GM18526 (cell line): ENCODE data around the gene UGT1A9.

ENCODE experiments used
- POLR2A ChIP-seq: IDR thresholded peaks from 3 replicates; pipeline ENCODE4 v1.6.1; 2011; ENCODE audit not compliant: insufficient read length; ENCODE audit errors: extremely low read depth

UGT1A9 gene

DNA sequence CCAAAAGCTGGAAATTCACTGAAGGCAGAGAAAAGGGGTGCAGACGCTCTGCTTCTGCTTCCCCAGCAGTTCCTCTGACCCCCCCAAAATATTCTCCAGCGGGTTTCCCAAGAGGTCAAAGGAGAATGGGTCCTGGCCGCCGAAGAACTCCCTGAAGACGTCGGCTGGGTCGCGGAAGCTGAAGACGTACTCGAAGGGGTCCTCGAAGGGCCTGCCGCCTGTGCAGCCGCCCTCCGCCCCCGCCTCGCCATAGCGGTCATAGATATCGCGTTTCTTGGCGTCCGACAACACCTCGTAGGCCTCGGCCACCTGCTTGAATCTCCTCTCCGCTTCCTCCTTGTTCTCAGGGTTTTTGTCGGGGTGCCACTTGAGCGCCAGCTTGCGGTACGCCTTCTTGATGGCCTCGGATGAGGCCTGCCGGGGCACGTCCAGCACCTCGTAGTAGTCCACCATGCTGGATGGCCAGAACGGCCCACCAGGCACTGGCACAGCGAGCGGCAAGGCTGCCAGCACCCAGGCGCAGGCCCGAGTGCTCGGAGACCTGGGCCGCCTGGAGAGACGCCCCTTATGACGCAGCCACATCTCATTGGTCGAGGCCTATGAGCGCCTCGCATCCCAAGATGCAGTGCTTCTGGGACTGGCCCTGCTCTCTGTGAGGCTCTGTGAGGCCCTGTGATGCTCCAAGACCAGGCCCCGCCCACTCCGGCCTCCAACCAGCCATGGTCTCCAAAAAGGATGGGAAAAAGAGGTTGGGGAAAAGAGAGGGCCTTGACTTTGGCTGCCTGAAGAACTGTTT lies 72.0 kb downstream of the UGT1A9 start:
- TF ChIP-seq POLR2A, result no peak

GRCh38 chr2:233745073-233745755 lies 73.5 kb downstream of the UGT1A9 start:
- no peak for TF ChIP-seq POLR2A

- no peak for TF ChIP-seq POLR2A
Observed at GRCh38 chr2:233746475-233747282, 75.0 kb downstream of the UGT1A9 start.

DNA sequence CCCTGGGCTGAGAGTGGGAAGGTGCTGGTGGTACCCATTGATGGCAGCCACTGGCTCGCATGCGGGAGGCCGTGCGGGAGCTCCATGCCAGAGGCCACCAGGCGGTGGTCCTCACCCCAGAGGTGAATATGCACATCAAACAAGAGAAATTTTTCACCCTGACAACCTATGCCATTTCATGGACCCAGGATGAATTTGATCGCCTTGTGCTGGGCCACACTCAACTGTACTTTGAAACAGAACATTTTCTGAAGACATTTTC lies 75.5 kb downstream of the UGT1A9 start:
- no peak for TF ChIP-seq POLR2A

- TF ChIP-seq POLR2A, result no peak
Observed at GRCh38 chr2:233754872-233755611, 83.3 kb downstream of the UGT1A9 start.

DNA sequence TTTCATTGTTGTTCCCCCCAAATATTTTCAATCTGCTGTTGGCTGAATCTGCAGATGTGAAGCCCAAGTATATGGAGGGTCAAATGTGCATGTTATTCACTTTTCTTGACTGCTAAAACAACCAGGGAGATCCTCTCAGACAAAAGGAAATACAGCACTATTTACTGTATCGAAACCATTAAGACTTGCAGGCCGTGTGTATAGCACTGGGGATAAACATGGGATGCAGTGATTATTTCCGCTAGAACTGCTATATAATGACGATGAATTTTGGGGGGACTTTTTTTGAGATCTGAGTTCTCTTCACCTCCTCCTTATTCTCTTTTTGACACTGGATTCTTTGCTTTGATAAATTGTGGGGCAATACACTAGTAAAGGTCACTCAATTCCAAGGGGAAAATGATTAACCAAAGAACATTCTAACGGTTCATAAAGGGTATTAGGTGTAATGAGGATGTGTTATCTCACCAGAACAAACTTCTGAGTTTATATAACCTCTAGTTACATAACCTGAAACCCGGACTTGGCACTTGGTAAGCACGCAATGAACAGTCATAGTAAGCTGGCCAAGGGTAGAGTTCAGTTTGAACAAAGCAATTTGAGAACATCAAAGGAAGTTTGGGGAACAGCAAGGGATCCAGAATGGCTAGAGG lies 84.9 kb downstream of the UGT1A9 start:
- no peak for TF ChIP-seq POLR2A

GRCh38 chr2:233758141-233758540 lies 86.4 kb downstream of the UGT1A9 start:
- TF ChIP-seq POLR2A, result no peak

DNA sequence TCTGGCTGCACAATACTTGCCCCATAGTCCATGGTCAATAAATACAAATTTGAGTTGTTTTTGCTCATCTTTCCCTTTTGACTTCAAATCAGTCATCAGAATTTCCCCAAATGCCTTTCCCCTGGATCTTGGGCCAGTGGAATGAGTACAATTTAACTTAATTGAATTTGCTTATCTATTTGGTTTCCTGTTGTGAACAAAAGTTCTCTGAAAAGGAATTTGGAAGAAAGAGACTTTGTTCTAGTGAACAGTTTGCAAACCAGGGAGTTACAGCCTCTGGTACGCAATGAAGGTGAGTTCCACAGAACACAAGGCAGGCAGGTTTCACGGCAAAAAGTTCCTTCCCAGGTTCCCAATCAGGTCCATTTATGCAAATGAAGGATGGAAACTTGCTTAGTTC lies 87.2 kb downstream of the UGT1A9 start:
- TF ChIP-seq POLR2A, result no peak

GRCh38 chr2:233760043-233760442 lies 88.3 kb downstream of the UGT1A9 start, which contains the start of gene UGT1A1:
Gene UGT1A1, plus strand, starts transcription at chr2:233760270. Its CDS starts 18 bp downstream, at chr2:233760288.
- no peak for TF ChIP-seq POLR2A

DNA sequence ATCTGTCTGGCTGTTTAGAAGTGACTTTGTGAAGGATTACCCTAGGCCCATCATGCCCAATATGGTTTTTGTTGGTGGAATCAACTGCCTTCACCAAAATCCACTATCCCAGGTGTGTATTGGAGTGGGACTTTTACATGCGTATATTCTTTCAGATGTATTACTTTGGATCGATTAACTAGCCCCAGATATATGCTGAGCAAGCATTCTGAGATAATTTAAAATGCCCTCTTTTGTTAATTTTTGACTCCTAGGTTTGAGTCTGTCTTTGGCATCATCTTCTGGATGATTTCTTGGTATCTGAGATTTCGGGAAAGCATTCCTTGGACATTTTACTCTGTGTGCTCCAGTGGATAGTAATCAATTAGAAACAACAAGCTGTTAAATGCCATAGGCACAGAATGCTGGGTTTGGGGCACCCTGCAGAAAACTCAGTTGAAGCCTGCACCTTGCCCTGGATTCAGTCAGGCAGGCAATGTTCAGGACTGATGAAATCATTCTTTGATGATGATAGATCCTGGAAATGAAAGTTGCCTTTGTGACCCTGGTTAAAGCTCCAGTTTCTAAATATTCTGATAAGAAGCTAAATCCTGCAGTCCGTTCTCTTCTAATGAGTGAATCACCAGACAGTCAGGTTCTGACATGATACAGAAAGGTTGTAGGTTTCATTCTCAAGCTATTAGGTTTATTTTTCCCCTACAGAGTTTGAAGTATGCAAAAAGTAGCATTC lies 89.5 kb downstream of the UGT1A9 start:
- TF ChIP-seq POLR2A, result no peak

- TF ChIP-seq POLR2A, result no peak
Observed at GRCh38 chr2:233764264-233764663, 92.6 kb downstream of the UGT1A9 start.

GRCh38 chr2:233764761-233765160 lies 93.1 kb downstream of the UGT1A9 start:
- TF ChIP-seq POLR2A, result no peak

DNA sequence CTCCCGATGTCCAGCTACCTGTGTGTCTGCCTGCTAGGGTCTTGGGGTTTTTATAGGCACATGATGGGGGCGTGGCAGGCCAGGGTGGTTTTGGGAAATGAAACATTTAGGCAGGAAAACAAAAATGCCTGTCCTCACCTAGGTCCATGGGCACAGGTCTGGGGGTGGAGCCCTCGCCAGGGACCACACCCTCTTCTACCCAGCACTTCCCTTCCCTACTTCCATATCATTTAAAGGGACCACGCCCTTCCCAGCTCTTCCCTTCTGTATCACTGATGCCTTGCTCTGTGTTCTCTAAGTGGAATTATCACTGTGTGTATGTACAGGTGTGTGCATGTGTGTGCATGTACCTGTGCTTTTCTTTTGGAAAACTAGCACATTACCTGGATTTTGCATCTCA lies 94.7 kb downstream of the UGT1A9 start:
- TF ChIP-seq POLR2A, result no peak

- no peak for TF ChIP-seq POLR2A
Observed at GRCh38 chr2:233768076-233768475, 96.4 kb downstream of the UGT1A9 start.

DNA sequence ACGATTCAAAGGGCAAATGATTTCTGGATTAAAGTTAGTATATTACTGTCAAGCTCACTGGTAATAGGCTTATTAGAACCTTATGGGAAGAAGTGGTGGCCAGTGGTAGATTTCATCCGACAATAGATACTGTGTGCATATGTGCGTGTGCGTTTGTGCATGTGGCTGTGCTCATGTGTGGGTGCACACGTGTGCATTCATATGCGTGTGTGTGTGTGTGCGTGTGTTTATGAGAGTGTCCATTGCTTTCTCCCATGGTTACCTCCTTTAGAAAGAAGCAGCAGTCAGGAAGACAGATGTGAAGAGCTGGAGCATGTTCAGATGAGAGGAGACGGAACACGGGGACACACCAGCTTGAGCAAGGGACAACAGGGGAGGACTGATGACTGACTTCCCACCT lies 97.6 kb downstream of the UGT1A9 start:
- no peak for TF ChIP-seq POLR2A

DNA sequence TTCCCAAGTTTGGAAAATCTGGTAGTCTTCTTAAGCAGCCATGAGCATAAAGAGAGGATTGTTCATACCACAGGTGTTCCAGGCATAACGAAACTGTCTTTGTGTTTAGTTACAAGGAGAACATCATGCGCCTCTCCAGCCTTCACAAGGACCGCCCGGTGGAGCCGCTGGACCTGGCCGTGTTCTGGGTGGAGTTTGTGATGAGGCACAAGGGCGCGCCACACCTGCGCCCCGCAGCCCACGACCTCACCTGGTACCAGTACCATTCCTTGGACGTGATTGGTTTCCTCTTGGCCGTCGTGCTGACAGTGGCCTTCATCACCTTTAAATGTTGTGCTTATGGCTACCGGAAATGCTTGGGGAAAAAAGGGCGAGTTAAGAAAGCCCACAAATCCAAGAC lies 100.5 kb downstream of the UGT1A9 start:
- TF ChIP-seq POLR2A, result no peak
